Tibial artery (tissue), 4 donors: Measurements from ENCODE around the gene GRM8.

Source experiments
- DNase-seq, 2 donors: peaks; one replicate each; pipeline ENCODE4 v3.0.0-alpha.2; 2019
- H3K27ac ChIP-seq, 2 donors: fragments of 200-600 bp; sonication (generic) in 1 of 2; 1 replicate in 1 of 2; 2 replicates in 1 of 2; pipeline ENCODE4 v1.5.1; 2018 to 2019; ENCODE audit warnings: mild to moderate bottlenecking in 1 of 2
- H3K27me3 ChIP-seq, 2 donors: fragments of 200-600 bp; sonication (generic) in 1 of 2; one replicate each; pipeline versions ENCODE4 v1.5.1 to v1.6.0; 2016 to 2019
- H3K36me3 ChIP-seq, 3 donors: fragments of 200-600 bp; sonication (generic) in 2 of 3; one replicate each; pipeline ENCODE4 v1.5.1; 2016 to 2019; ENCODE audit warnings: mild to moderate bottlenecking in 2 of 3
- H3K4me1 ChIP-seq, 4 donors: fragments of 200-600 bp; sonication (generic) in 2 of 4; 1 replicate in 3 of 4; 2 replicates in 1 of 4; pipeline ENCODE4 v1.5.1; 2016 to 2019
- H3K4me3 ChIP-seq, 2 donors: fragments of 200-600 bp; sonication (generic) in 1 of 2; 1 replicate in 1 of 2; 2 replicates in 1 of 2; pipeline ENCODE4 v1.5.1; 2018 to 2019; ENCODE audit warnings: mild to moderate bottlenecking in 2 of 2
- H3K9me3 ChIP-seq, 3 donors: fragments of 200-600 bp; sonication (generic) in 1 of 3; one replicate each; pipeline ENCODE4 v1.5.1; 2016 to 2019
- CTCF ChIP-seq, 2 experiments: fragments of 200-600 bp in 1 of 2; fragments of 450-650 bp in 1 of 2; IDR thresholded peaks; one replicate each; pipeline ENCODE4 v1.5.1; 2017 to 2019; ENCODE audit warnings: antibody characterized with exemption in 2 of 2, mild to moderate bottlenecking in 1 of 2, moderate library complexity in 1 of 2
- intact Hi-C: fragments of 100-400 bp; cut with DNase I; formaldehyde crosslinking; loops from one replicate; pipeline ENCODE4 v1.15.0; 2023; ENCODE audit warnings: low total_unique reads

Gene GRM8

GRCh38 chr7:126819197-126819484, 433.6 kb downstream of the GRM8 start:
- intact Hi-C loops: no loop called here
- Histone ChIP-seq H3K4me1 (no peaks in the 10 kb centered on the region), H3K27ac (no peak overlapping the region), H3K36me3 (no peaks in the 10 kb centered on the region), H3K27me3 (no peaks in the 10 kb centered on the region), H3K9me3 (no peaks in the 10 kb centered on the region), H3K4me3 (no peak overlapping the region)
- DNase-seq: no peak
- TF ChIP-seq CTCF (IDR thresholded peaks at IDR 0.05): no peak

GRCh38 chr7:126818393-126819196, 434.1 kb downstream of the GRM8 start:
- Histone ChIP-seq H3K27me3 (no peaks in the 10 kb centered on the region), H3K4me3 (no peak overlapping the region), H3K9me3 (no peaks in the 10 kb centered on the region), H3K27ac (no peak overlapping the region), H3K4me1 (no peaks in the 10 kb centered on the region), H3K36me3 (no peaks in the 10 kb centered on the region)
- intact Hi-C loops: no loop called here
- no peak for DNase-seq
- no peak for TF ChIP-seq CTCF (IDR thresholded peaks at IDR 0.05)

- no peak for TF ChIP-seq CTCF (IDR thresholded peaks at IDR 0.05)
- H3K27ac ChIP-seq: no peak overlapping the region
- no peaks in the 10 kb centered on the region for H3K27me3 ChIP-seq
- H3K9me3 ChIP-seq: peaks cover 0 to 4% (median 0%) of the 10 kb centered on the region in 3 donors
- H3K4me1 ChIP-seq: no peaks in the 10 kb centered on the region
- no peaks in the 10 kb centered on the region for H3K36me3 ChIP-seq
- intact Hi-C loops: loop anchor here (10.0 kb wide), 1 partner anchor 1406 kb away; no protein-coding TSS in a partner anchor
- no peak overlapping the region for H3K4me3 ChIP-seq
- DNase-seq: no peak
Observed at GRCh38 chr7:126809188-126809587, 443.6 kb downstream of the GRM8 start.

GRCh38 chr7:126806614-126807013, 446.1 kb downstream of the GRM8 start:
- H3K4me3 ChIP-seq: no peak overlapping the region
- H3K4me1 ChIP-seq: no peaks in the 10 kb centered on the region
- H3K9me3 ChIP-seq: peaks cover 0 to 4% (median 0%) of the 10 kb centered on the region in 3 donors
- no peak for TF ChIP-seq CTCF (IDR thresholded peaks at IDR 0.05)
- H3K27me3 ChIP-seq: no peaks in the 10 kb centered on the region
- intact Hi-C loops: loop anchor here (10.0 kb wide), 1 partner anchor 1408 kb away; no protein-coding TSS in a partner anchor
- DNase-seq: no peak
- H3K27ac ChIP-seq: no peak overlapping the region
- no peaks in the 10 kb centered on the region for H3K36me3 ChIP-seq

- Histone ChIP-seq H3K4me1 (no peaks in the 10 kb centered on the region), H3K36me3 (no peaks in the 10 kb centered on the region), H3K27ac (no peak overlapping the region), H3K27me3 (no peaks in the 10 kb centered on the region), H3K4me3 (no peak overlapping the region), H3K9me3 (no peaks in the 10 kb centered on the region)
- no peak for TF ChIP-seq CTCF (IDR thresholded peaks at IDR 0.05)
- DNase-seq: no peak
- intact Hi-C loops: loop anchor here (10.0 kb wide), 1 partner anchor 1409 kb away; no protein-coding TSS in a partner anchor
Observed at GRCh38 chr7:126805351-126805750, 447.4 kb downstream of the GRM8 start.
